Measurements from ENCODE around the gene CPSF3.
"Not testable (repeated sequence)": the region's sequence is repeated elsewhere in the genome, so short reads cannot be mapped to it uniquely, and the experiment has no call there.

The CPSF3 gene

DNA sequence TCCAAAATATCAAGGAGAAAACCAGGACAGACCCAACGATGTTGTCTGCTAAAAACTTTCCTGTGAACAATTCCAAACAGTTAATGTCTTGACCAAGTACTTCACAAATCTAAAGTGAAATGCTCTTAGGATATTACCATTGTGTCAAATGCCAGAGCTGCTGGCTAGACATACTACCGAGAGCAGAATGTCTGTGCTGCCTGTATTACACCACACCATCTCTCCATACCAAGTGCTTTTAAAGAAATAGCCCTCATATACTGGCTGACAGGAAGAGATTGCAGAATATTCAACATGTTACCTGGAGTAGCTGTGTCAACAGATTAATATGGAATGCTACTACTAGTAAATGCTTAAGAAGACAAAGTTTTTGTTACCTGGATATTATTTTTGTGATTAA is 69.5 kb downstream of the CPSF3 start:
- TF ChIP-seq, protein P1, sequence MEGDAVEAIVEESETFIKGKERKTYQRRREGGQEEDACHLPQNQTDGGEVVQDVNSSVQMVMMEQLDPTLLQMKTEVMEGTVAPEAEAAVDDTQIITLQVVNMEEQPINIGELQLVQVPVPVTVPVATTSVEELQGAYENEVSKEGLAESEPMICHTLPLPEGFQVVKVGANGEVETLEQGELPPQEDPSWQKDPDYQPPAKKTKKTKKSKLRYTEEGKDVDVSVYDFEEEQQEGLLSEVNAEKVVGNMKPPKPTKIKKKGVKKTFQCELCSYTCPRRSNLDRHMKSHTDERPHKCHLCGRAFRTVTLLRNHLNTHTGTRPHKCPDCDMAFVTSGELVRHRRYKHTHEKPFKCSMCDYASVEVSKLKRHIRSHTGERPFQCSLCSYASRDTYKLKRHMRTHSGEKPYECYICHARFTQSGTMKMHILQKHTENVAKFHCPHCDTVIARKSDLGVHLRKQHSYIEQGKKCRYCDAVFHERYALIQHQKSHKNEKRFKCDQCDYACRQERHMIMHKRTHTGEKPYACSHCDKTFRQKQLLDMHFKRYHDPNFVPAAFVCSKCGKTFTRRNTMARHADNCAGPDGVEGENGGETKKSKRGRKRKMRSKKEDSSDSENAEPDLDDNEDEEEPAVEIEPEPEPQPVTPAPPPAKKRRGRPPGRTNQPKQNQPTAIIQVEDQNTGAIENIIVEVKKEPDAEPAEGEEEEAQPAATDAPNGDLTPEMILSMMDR (IDR thresholded peaks at IDR 0.05; ENCODE audit: control insufficient read depth, extremely low read depth, insufficient read depth): no peak
- no peak for DNase-seq (ENCODE audit: low read depth)
- no peak overlapping the region for H3K4me3 ChIP-seq (ENCODE audit: low read depth, low read length)

- H3K4me3 ChIP-seq (ENCODE audit: low read depth, low read length): no peak overlapping the region
- DNase-seq (ENCODE audit: low read depth): no peak
- TF ChIP-seq, protein P1 (IDR thresholded peaks at IDR 0.05; ENCODE audit: control insufficient read depth, extremely low read depth, insufficient read depth): no peak
Observed at GRCh38 chr2:9493478-9493877, 70.0 kb downstream of the CPSF3 start.

- H3K4me3 ChIP-seq (ENCODE audit: low read depth, low read length): no peak overlapping the region
- DNase-seq (ENCODE audit: low read depth): no peak
Observed at GRCh38 chr2:9494081-9494480, 70.6 kb downstream of the CPSF3 start.

GRCh38 chr2:9497017-9497416 is 73.6 kb downstream of the CPSF3 start:
- no peak overlapping the region for H3K4me3 ChIP-seq (ENCODE audit: low read depth, low read length)
- TF ChIP-seq, protein P1 (IDR thresholded peaks at IDR 0.05; ENCODE audit: control insufficient read depth, extremely low read depth, insufficient read depth): no peak
- DNase-seq (ENCODE audit: low read depth): peak; percentile 72

More at GRCh38 chr2:9494081-9494480, 70.6 kb downstream of the CPSF3 start:
- TF ChIP-seq, protein P1 (IDR thresholded peaks at IDR 0.05; ENCODE audit: control insufficient read depth, extremely low read depth, insufficient read depth): no peak

DNA sequence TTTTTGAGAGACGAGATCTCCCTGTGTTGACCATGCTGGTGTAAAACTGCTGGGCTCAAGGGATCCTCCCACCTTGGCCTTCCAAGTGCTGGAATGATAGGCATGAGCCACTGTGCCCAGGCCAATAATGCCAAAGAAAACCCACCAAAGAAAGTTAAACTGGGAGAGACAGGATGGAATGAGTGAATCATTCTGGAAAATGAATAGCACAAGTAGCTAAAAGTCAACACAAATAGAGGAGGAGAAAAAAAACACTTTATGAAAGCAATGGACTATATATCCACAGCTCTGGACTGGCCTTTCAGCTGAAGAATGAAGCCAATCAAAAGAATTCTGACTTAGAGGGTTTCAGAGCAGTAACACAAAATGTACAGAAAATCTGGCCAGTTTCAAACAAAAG is 74.8 kb downstream of the CPSF3 start:
- DNase-seq (ENCODE audit: low read depth): no peak
- TF ChIP-seq, protein P1 (IDR thresholded peaks at IDR 0.05; ENCODE audit: control insufficient read depth, extremely low read depth, insufficient read depth): no peak
- H3K4me3 ChIP-seq (ENCODE audit: low read depth, low read length): no peak overlapping the region

- H3K4me3 ChIP-seq (ENCODE audit: low read depth, low read length): no peak overlapping the region
- DNase-seq (ENCODE audit: low read depth): no peak
- TF ChIP-seq, protein P1 (IDR thresholded peaks at IDR 0.05; ENCODE audit: control insufficient read depth, extremely low read depth, insufficient read depth): no peak
Observed at GRCh38 chr2:9508931-9509330, 85.5 kb downstream of the CPSF3 start.

DNA sequence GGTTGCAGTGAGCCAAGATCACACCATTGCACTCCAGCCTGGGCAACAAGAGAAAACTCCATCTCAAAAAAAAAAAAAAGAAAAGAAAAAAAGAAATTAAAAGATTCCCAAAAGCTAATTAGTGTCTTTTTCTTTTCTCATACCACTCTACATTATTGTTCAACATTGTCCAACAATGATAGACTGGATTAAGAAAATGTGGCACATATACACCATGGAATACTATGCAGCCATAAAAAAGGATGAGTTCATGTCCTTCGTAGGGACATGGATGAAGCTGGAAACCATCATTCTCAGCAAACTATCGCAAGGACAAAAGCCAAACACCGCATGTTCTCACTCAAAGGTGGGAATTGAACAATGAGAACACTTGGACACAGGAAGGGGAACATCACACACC is 90.5 kb downstream of the CPSF3 start:
- DNase-seq (ENCODE audit: low read depth); H3K4me3 ChIP-seq (ENCODE audit: low read depth, low read length): not testable (repeated sequence)
